ENCODE data around the gene GRIK1.

Gene GRIK1

GRCh38 chr21:29549614-29550013 lies 390.2 kb downstream of the GRIK1 start:
- H3K9me3 Mint-ChIP-seq = no peaks in the 10 kb centered on the region
- H3K36me3 Mint-ChIP-seq = peaks cover 11% of the 10 kb centered on the region
- no peak overlapping the region for H3K27ac Mint-ChIP-seq
- no peak for ATAC-seq
- no peak overlapping the region for H3K4me3 Mint-ChIP-seq
- no peaks in the 10 kb centered on the region for H3K4me1 Mint-ChIP-seq
- H3K27me3 Mint-ChIP-seq = no peaks in the 10 kb centered on the region

- Mint-ChIP-seq H3K4me1 (no peaks in the 10 kb centered on the region), H3K27me3 (no peaks in the 10 kb centered on the region), H3K36me3 (peaks cover 11% of the 10 kb centered on the region), H3K27ac (no peak overlapping the region), H3K4me3 (no peak overlapping the region), H3K9me3 (no peaks in the 10 kb centered on the region)
- no peak for ATAC-seq
Measured at GRCh38 chr21:29547998-29548397, 391.8 kb downstream of the GRIK1 start.

- H3K4me3 Mint-ChIP-seq = no peak overlapping the region
- peaks cover 11% of the 10 kb centered on the region for H3K36me3 Mint-ChIP-seq
- no peaks in the 10 kb centered on the region for H3K4me1 Mint-ChIP-seq
- H3K27me3 Mint-ChIP-seq = no peaks in the 10 kb centered on the region
- no peaks in the 10 kb centered on the region for H3K9me3 Mint-ChIP-seq
- no peak overlapping the region for H3K27ac Mint-ChIP-seq
- no peak for ATAC-seq
Measured at GRCh38 chr21:29546071-29546470, 393.7 kb downstream of the GRIK1 start.

- Mint-ChIP-seq H3K4me1 (no peaks in the 10 kb centered on the region), H3K27ac (no peak overlapping the region), H3K9me3 (peaks cover 6% of the 10 kb centered on the region), H3K4me3 (no peak overlapping the region), H3K27me3 (no peaks in the 10 kb centered on the region), H3K36me3 (peaks cover 18% of the 10 kb centered on the region)
- ATAC-seq = no peak
Measured at GRCh38 chr21:29540289-29540688, 399.5 kb downstream of the GRIK1 start.

GRCh38 chr21:29538115-29538514 lies 401.7 kb downstream of the GRIK1 start:
- peaks cover 6% of the 10 kb centered on the region for H3K9me3 Mint-ChIP-seq
- H3K27ac Mint-ChIP-seq = no peak overlapping the region
- no peak for ATAC-seq
- peaks cover 24% of the 10 kb centered on the region for H3K36me3 Mint-ChIP-seq
- no peaks in the 10 kb centered on the region for H3K27me3 Mint-ChIP-seq
- H3K4me3 Mint-ChIP-seq = no peak overlapping the region
- H3K4me1 Mint-ChIP-seq = no peaks in the 10 kb centered on the region

- Mint-ChIP-seq H3K4me1 (no peaks in the 10 kb centered on the region), H3K4me3 (no peak overlapping the region), H3K27me3 (no peaks in the 10 kb centered on the region), H3K36me3 (peaks cover 32% of the 10 kb centered on the region), H3K27ac (no peak overlapping the region), H3K9me3 (peaks cover 6% of the 10 kb centered on the region)
- ATAC-seq = no peak
Measured at GRCh38 chr21:29534448-29534847, 405.3 kb downstream of the GRIK1 start.

- no peak for ATAC-seq
- no peaks in the 10 kb centered on the region for H3K4me1 Mint-ChIP-seq
- H3K36me3 Mint-ChIP-seq = peaks cover 39% of the 10 kb centered on the region
- H3K4me3 Mint-ChIP-seq = no peak overlapping the region
- no peaks in the 10 kb centered on the region for H3K27me3 Mint-ChIP-seq
- no peak overlapping the region for H3K27ac Mint-ChIP-seq
- peaks cover 20% of the 10 kb centered on the region for H3K9me3 Mint-ChIP-seq
Measured at GRCh38 chr21:29529139-29529538, 410.7 kb downstream of the GRIK1 start.

- Mint-ChIP-seq H3K9me3 (peaks cover 20% of the 10 kb centered on the region), H3K36me3 (peaks cover 42% of the 10 kb centered on the region), H3K4me1 (no peaks in the 10 kb centered on the region), H3K4me3 (no peak overlapping the region), H3K27me3 (no peaks in the 10 kb centered on the region), H3K27ac (no peak overlapping the region)
- no peak for ATAC-seq
Measured at GRCh38 chr21:29526545-29526944, 413.3 kb downstream of the GRIK1 start.

GRCh38 chr21:29524055-29524454 lies 415.7 kb downstream of the GRIK1 start:
- Mint-ChIP-seq H3K27me3 (no peaks in the 10 kb centered on the region), H3K36me3 (peaks cover 36% of the 10 kb centered on the region), H3K9me3 (peaks cover 20% of the 10 kb centered on the region), H3K27ac (no peak overlapping the region), H3K4me3 (no peak overlapping the region), H3K4me1 (no peaks in the 10 kb centered on the region)
- ATAC-seq = no peak

- H3K36me3 Mint-ChIP-seq = peaks cover 37% of the 10 kb centered on the region
- H3K27ac Mint-ChIP-seq = no peak overlapping the region
- ATAC-seq = no peak
- H3K4me3 Mint-ChIP-seq = no peak overlapping the region
- H3K4me1 Mint-ChIP-seq = no peaks in the 10 kb centered on the region
- H3K9me3 Mint-ChIP-seq = peaks cover 20% of the 10 kb centered on the region
- H3K27me3 Mint-ChIP-seq = no peaks in the 10 kb centered on the region
Measured at GRCh38 chr21:29523646-29524045, 416.1 kb downstream of the GRIK1 start.

GRCh38 chr21:29521872-29522271 lies 417.9 kb downstream of the GRIK1 start:
- no peak for ATAC-seq
- H3K4me3 Mint-ChIP-seq = no peak overlapping the region
- H3K36me3 Mint-ChIP-seq = peaks cover 37% of the 10 kb centered on the region
- no peak overlapping the region for H3K27ac Mint-ChIP-seq
- peaks cover 15% of the 10 kb centered on the region for H3K9me3 Mint-ChIP-seq
- H3K27me3 Mint-ChIP-seq = no peaks in the 10 kb centered on the region
- H3K4me1 Mint-ChIP-seq = no peaks in the 10 kb centered on the region

- Mint-ChIP-seq H3K36me3 (peaks cover 30% of the 10 kb centered on the region), H3K27me3 (no peaks in the 10 kb centered on the region), H3K27ac (no peak overlapping the region), H3K4me1 (no peaks in the 10 kb centered on the region), H3K9me3 (peaks cover 1% of the 10 kb centered on the region), H3K4me3 (no peak overlapping the region)
- ATAC-seq = no peak
Measured at GRCh38 chr21:29520171-29520570, 419.6 kb downstream of the GRIK1 start.

GRCh38 chr21:29514652-29515247 lies 425.0 kb downstream of the GRIK1 start:
- peaks cover 12% of the 10 kb centered on the region for H3K9me3 Mint-ChIP-seq
- no peaks in the 10 kb centered on the region for H3K4me1 Mint-ChIP-seq
- no peak overlapping the region for H3K4me3 Mint-ChIP-seq
- peaks cover 52% of the 10 kb centered on the region for H3K36me3 Mint-ChIP-seq
- ATAC-seq = no peak
- H3K27ac Mint-ChIP-seq = no peak overlapping the region
- no peaks in the 10 kb centered on the region for H3K27me3 Mint-ChIP-seq

- Mint-ChIP-seq H3K27ac (no peak overlapping the region), H3K27me3 (no peaks in the 10 kb centered on the region), H3K9me3 (peaks cover 12% of the 10 kb centered on the region), H3K4me1 (no peaks in the 10 kb centered on the region), H3K4me3 (no peak overlapping the region), H3K36me3 (peaks cover 53% of the 10 kb centered on the region)
- no peak for ATAC-seq
Measured at GRCh38 chr21:29513535-29513934, 426.3 kb downstream of the GRIK1 start.

- no peak overlapping the region for H3K27ac Mint-ChIP-seq
- ATAC-seq = no peak
- no peak overlapping the region for H3K4me3 Mint-ChIP-seq
- H3K9me3 Mint-ChIP-seq = peaks cover 12% of the 10 kb centered on the region
- peaks cover 12% of the 10 kb centered on the region for H3K4me1 Mint-ChIP-seq
- peaks cover 47% of the 10 kb centered on the region for H3K36me3 Mint-ChIP-seq
- H3K27me3 Mint-ChIP-seq = no peaks in the 10 kb centered on the region
Measured at GRCh38 chr21:29511096-29511495, 428.7 kb downstream of the GRIK1 start.

- Mint-ChIP-seq H3K4me3 (no peak overlapping the region), H3K4me1 (peaks cover 13% of the 10 kb centered on the region), H3K27me3 (no peaks in the 10 kb centered on the region), H3K9me3 (peaks cover 9% of the 10 kb centered on the region), H3K36me3 (peaks cover 41% of the 10 kb centered on the region), H3K27ac (no peak overlapping the region)
- ATAC-seq = no peak
Measured at GRCh38 chr21:29509121-29509520, 430.7 kb downstream of the GRIK1 start.

GRCh38 chr21:29508301-29508700 lies 431.5 kb downstream of the GRIK1 start:
- Mint-ChIP-seq H3K4me1 (peaks cover 13% of the 10 kb centered on the region), H3K27ac (no peak overlapping the region), H3K36me3 (peaks cover 41% of the 10 kb centered on the region), H3K27me3 (no peaks in the 10 kb centered on the region), H3K4me3 (no peak overlapping the region), H3K9me3 (peaks cover 3% of the 10 kb centered on the region)
- no peak for ATAC-seq

All from stimulated activated memory B cell treated with anti-CD40 and anti-IgM and Interleukin-4, amounts not matched to agents 10 μg/mL and 1 μg/mL and 100 μg/mL, for 72 hours (primary cell).